HUDEP-2 (cell line): ENCODE measurements around the gene FGFRL1.

ENCODE experiments used
- DNase-seq, 76 experiments: peaks; one replicate each; lab custom pipeline; 2025; ENCODE audit not compliant: unreplicated experiment in 76 of 76; lab: John Stamatoyannopoulos, UW

FGFRL1 gene

DNA sequence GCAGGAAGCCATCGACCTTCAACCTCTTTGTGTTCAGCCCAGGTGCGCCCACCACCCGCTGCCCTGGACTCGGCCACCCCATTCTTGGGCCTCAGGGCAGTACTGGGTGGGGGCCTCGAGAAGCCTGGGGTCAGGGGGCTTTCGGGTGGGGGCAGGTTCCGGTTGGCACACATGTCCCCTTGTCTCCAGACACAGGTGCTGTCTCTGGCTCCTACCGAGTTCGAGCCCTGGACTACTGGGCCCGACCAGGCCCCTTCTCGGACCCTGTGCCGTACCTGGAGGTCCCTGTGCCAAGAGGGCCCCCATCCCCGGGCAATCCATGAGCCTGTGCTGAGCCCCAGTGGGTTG is 7.4 kb upstream of the FGFRL1 start:
- DNase-seq, result no peak

DNA sequence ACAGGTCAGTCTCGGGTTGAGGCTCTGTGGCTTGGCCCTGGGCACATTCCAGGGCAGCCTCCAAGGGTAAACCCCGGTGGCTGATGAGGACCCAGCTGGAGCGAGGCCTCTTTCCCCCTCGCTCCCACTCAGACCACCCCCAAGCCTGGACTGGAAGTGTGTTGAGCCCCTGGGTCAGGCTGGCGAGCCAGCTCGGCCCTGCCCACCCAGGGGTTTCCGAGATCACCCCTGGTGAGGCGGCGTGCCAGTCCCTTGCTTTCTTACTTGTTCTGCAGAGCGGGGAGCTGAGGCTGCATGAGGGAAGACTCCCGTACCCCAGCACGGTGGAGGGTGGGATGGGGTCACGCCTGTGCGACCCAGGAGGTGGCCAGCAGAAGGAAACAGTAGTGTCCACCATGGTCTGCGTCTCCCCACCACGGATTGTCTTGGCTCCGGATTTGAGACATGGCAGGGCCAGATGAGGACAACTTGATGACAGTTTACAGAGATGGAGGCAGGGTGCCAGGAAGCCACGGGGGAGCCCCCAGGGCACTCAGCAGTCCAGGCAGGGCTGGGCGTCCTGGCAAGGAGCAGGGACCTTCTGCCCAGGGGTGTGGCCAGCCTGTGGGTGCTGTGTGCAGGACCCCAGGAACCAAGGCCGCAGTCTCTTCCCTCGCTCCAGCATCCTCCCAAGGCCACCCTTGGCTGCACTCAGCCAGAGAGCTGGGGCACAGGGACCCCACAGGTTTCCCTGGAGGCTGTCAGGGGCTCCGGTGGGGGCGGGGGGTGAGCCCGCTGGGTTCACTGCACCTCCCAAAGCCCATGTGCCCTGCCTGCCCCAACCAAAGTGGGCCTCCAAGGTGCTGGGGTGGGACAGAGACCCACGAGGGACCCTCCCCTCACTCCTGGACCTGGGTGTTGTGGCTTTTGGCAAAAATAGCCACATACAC is 6.6 kb upstream of the FGFRL1 start:
- DNase-seq, result no peak

DNA sequence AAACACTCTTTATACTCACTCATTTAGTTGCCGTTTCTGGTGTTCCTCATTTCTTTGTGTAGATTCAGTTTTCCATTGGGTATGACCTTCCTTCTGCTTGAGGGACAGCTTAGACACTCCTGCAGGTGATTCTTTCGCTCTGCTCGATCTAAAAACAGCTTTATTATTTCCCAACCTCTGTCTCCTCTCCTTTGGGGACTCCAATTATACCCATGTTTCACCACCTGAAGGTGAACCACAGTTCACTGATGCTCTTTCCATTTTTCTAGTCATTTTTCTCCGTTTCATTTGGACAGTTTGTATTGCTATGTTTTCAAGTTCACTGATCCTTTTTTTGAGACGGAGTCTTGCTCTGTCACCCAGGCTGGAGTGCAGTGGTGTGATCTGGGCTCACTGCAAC is 4.6 kb upstream of the FGFRL1 start:
- DNase-seq, result no peak

DNA sequence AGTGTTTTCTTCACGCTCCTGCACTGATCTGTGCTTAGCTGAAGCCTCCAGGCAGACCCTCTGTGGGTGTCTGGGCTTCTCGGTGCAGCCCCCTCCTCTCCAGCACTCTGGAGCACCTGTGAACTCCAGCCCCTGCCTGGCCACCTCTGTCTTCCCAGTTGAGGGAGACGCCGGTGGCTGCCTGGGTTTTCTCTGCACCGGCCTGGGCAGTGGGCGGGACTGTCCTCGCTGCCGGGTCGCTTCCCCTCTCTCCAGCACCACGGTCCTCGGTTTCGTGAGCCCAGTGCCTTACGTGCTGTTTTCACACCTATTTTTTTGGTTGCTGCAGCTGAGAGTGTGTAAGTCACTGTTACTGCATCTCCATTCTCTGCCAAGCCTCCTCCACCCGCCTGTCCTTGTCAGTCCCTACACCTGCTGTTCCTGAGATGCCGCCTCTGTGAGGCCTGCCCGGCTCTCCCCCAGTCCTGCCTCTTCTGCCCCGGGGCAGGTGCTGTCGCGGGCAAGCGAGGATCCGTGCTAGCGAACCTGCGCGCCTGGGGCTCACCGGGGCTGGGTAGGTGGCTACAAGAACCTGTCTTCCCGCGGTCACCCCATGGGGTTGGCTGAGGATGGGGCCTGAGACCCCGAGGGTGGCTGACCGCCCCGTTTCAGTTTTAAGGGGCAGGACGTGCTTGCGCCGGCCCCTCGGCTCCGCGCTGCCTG is 2.4 kb upstream of the FGFRL1 start:
- DNase-seq, result peak in 3 of 76 experiments; percentile 18 to 26 (median 19)

DNA sequence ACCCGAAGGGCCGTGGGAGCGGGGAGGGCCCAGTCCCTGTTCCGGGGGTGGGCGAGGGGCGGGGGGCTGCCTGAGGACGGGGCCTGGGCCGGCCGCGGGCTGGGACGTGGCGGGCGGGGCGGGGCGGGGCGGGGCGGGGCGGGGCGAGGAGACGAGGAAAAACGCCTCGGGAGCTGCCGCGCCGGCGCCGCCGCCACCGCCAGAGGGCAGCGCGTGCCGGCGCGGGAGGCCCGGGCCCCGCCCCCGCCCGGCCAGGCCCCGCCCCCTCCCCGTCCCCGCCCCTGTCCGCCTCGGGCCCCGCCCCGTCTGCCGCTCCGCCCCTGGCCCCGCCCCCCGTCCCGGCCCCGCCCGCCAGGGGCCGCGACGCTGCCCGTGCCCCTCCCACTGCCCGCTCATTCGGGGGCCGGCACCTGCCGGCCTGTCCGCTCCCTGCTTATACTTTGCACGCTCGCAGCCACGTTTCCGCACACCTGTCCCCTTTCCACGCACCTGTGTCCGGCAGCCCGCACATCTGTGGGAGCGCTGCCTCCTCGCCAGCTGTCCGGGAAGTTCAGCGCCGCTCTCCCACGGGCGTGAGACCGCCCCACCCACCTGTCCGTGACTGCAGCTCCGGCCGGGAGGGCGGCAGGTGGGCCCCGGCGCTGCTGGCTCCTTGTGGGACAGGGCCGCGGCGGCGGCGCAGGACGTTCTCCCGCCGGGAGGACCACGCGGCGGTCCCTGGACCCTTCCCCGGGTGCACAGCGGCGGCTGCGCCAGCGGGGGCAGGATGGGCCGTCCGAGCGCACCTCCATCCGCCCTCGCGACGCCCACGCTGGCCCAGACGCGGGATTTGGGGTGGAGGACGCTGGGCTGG is 1.7 kb upstream of the FGFRL1 start:
- peak in 55 of 76 experiments; percentile 11 to 73 (median 49) for DNase-seq

DNA sequence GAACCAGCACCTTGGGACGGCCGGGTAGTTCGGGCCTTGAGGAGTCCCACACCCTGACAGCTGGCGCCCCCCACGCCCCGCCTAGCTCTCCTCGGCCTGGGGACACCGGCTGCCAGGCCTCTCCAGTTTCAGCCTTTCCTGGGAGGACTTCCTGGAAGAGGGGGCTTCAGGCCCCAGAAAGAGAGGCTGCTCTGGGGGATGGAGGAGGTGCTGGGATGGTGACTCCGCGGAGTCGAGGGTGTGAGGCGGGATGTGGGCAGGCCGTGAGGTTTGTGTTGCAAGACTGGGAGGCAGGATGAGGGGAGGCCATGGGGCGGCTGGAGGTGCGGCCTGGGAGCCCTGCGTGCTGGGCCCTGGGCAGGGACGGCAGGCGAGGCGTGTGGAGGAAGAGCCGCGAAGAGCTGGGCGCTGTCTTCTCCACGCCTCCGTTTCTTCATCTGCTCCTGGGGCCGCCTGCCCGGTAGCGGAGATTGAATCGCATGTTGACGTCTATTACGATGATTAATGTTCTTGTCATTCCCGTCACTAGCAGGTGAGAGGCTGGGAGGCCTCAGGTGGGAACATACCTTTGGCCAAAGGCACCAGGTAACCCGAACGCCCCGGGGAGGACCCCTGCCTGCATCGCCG is 918 bp upstream of the FGFRL1 start:
- peak in 52 of 76 experiments; percentile 2 to 57 (median 36) for DNase-seq

DNA sequence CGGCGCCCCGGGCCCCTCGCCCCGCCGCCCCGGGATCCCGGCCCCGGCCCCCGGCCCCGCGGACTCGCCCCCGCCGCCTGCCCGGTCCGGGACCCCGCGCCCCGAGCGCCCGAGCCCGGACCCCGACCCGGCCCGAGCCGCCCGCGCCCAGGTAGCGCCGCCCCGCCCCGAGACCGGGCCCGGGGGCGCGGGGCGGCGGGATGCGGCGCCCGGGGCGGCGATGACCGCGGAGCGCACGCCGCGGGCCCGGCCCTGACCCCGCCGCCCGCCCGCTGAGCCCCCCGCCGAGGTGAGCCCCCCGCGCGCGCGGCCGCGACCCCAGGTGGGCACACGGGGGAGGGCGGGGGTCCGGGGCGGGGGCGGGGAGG is 224 bp downstream of the FGFRL1 start:
- DNase-seq, result no peak

DNA sequence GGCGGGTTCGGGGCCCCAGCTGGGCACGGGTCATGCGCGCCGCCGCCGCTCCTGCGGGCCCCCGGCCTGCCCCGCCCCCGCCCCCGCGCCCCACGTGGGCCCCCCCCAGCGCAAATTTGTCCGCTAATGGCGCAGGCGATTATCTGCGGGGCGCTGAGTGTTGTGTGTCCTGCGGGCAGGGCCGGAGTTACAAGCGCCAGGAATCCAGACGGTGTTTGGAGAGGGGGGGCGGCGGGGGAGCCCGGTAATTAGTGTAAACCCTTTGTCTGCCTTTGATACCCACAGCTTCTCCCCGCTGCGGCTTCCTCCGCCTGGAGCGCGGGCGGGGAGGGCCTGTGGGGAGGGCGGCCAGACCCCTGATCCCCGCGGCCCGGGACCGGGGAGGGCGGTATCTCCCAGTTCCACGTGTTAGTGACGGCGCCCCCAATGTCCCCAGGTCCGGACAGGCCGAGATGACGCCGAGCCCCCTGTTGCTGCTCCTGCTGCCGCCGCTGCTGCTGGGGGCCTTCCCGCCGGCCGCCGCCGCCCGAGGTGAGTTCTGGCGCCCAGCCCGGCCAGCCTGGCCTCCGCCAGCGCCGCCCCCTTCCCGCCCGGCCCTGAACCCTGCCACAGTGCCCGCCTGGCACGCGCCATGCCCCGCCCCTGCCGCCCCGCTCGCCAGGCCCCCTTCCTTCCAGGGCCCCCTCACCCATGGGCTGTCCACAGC is 761 bp downstream of the FGFRL1 start:
- peak in 55 of 76 experiments; percentile 7 to 76 (median 52) for DNase-seq

DNA sequence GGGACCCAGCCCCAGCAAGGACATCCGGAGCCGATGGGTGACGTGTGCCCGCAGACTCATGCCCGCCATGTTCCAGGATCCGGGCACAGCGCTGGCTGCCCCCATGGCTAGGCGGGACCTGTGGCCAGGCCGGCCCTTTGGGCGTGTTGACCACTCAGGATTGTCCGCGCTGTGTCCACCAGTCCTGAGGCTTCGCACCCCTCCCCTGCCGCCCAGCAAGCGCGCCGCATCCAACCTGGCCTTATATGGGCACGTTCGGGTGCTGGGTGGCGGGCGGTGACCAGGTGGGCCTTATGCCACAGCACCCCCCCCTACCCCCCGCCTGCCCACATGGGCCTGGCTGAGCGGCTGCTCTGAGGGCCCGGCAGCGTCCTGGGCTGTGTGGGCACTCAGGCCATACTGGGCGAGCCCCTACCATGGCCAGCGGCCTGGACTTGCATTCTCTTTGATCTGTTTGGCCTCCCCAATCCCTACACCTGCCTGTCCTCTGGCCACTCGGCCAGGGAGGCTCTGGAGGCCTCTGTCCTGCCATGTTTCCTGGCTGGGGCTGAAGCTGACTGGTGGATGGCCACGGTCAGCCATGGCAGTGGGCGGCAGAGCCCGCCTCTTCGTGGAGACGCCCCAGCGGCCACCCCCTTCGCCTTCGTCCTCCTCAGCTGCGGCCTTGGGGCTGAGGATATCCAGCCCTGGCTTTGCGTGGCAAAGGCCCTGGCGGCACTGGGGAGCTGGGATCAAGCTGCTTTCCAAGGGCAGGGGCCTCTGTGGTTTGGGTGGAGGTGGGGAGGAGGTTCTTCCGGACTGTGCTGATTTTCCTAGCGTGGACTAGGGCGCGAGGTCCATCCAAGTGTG is 2.0 kb downstream of the FGFRL1 start:
- DNase-seq, result no peak

DNA sequence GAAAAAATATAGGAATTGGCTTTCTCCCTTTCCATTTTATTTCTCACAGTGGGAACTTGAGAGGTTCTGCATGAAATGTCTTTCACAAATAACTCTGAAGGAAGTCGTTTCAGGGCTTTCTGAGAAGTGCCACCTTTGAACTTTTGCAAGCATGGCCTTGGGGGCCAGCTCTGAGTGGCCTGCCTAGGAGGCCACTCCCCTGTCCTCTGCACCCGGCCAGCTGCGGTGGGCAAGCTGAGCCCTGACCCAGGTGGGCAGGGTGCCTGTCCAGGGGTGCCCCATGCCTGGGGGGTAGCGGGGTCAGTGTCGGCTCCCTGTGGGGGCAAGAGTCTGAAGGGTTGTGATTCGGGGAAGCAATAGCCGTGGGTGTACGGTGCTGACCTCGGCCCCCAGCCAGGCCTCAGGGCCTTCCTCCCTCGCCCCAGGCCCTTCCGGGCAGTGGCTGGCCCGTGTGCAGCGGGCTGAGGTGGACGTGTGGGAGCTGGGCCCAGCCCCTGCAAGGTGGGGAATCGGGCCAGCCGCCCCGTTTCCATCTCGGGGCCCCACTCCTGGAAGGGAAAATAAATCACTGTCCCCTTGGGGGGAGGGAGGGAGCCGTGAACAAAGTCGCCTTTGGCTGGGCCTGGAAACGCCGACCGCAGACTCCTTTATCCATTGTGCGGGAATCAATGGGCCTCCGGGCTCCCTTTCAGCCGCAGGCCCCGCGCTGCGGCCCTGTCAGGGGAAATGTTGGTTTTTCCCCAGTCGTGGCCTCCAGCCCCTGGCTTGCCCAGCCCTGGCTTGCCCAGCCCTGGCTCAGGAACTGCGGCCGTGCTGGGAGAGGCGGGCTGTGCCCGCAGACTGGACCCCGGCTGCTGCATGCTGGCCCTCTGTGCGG is 3.1 kb downstream of the FGFRL1 start:
- no peak for DNase-seq

DNA sequence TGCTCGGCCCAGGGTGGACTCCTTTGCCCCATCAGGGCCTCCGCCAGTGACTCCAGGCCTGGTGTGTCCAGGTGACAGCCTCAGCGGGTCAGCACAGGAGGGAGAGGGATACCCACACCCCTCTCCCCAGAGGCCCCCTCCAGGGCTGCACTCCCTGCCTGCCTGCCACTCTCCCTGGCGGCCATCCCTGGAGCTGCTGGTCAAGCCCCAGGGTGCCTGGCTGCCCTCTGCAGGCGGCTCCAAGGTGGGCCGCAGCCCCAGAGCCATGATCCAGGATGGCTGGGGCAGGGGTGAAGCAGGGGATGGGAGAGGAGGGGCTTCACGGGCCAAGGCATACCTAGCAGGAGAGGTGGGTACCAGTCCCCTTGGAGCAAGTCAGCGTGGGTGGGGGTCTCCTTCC is 3.8 kb downstream of the FGFRL1 start:
- no peak for DNase-seq

DNA sequence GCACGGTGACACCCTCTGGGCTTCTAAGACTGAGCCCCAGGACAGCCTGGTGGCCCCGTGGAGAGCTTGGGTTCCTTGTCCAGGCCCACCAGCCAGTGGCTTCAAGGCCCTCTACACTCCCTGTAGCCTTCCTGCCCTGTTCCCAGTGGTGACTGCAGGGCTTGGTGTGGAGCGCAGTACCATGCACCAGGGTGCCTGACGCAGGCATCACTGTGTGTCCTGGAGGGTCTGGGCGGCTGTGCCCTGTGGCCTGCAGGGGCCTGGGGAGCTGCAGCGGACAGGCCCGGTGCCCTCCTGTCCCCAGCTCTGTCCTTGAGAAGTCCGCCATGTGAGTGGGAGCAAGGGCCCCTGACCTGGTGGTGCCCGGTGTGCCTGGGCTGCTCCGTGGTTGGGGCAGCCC is 4.3 kb downstream of the FGFRL1 start:
- peak in 1 of 76 experiments; percentile 1 for DNase-seq

DNA sequence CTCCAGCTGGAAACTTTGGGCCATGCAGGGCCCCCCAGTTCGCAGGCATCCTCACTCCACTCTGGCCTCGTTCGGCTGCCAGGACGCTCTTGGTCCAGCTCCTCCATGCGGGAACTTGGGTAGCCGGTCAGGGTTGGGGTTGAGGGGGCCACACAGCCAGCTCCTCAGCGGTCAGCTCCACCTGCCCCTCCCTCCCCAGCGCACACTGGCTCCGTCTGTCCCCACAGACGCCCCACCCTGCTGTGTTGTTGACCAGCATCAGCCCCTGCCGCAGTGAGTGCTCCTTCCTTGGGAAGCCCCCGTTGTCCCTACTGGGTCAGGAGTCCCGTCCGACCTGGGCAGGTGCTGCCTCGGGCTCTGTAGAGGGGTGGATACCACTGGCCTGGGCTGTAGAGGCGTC is 5.8 kb downstream of the FGFRL1 start:
- no peak for DNase-seq

DNA sequence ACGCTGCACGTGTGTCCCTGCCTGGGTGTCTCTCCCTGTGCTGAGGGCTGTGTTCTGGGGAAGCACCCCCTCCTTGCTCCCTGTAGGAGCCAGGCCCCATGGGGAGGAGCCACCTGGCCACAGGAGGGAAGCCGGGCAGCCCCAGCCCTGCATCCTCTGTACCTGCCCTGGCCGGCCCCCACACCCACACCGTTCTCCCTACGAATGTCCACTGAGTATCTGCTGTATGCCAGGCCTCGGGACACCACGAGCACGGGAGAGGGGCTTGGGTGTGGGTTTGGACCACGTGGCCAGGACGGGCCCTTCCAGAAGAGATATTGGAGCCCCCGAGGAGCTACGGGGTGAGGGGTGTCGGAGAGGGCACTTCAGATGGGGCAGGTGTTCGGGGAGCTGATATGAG is 6.3 kb downstream of the FGFRL1 start:
- no peak for DNase-seq

DNA sequence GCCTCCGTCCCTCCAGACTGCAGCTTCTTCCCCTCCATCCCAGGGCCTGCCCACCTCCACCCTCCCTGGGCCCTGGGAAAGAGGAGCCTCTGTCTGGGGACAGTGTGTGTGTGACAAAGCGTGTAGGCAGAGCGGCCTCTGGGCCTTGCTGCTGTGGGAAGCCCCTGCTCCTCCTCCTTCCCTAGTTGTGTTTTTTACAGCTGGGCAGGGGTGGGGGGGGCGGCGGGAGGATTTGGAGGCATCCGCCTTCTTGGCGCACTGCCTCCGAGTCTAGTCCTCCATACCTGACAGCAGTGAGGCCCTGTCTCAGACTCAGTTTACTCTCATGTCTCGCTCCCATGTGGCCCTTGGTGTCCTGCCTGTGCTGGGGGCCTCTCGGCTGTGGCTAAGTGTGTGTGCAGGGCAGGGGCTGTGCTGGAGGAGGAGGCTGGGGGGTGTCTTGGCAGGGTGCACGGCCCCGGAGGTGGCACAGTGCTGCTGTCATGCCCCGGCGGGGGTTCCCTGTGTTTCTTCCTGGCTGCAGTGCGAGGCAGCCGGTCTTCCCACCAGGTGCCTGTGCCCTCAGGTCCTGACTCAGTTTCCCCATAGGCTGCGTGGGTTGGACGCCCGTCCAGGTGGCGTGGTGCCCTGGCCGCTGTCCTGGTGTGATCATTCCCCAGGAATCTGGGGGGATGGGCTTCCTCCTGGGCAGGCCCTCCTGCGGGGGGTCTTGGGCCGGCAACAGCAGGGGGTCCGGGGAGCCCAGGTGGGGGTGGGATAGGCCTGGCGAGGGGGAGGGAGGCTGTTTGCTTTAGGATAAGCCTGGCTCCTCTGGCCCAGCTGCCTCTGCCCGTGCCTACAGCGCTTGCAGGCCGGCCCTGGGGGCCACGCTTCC is 7.0 kb downstream of the FGFRL1 start:
- DNase-seq, result no peak

DNA sequence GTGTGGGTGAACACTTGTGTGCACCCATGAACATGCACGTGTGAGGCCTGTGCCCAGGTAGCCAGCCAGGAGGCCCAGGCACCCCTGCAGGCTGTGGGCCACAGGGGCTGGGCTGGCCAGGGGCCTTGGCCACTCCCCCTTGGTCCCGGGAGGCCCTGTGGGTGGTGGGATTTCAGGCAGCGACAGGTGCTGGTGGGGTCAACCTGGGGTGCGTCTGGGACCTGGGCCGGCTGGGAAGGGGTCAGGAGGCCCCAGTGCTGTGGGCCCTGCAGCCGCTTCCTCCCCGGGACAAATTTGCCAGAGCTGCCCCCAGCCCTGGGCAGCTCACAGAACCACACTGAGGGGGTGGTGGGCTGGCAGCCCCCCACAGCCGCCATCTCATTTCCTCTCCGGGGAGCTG is 7.9 kb downstream of the FGFRL1 start:
- no peak for DNase-seq

DNA sequence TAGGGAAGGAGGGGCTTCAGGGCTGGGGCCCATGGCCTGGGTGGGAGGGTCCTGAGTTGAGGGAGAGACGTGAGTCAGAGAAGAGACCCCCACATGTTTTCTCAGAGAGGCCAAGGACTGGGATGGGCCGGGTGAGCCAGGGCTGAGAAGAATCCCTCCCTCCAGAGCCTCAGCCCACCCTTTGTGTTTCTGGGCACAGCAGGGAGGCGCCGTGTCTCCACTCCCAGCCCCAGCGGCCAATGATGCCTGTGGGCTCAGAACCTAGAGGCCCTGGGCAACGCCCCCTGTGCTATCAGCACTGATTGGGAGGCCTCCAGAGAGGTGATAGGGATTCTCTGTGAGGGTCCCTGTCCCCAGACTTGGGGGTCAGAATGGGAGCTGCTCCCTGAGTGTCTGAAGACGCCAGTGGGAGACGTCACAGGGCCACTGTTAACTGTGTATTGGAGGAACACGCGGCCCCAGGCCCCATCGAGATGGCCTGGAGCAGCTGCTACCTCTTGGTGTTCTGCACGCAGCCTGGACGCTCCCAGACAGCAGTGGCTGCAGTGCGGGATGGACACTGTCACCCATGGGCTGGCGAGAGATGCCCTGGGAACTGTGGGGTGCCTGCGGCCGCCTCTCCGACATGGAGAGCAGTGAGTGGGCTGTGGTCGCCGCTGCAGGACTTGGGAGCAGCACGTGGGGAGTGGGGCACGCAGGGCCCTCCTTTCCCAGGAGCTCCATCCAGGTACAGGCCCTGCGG is 8.5 kb downstream of the FGFRL1 start:
- DNase-seq, result peak in 28 of 76 experiments; percentile 8 to 51 (median 22)
